Measurements from ENCODE around the gene GTF2A1L. TPM values are rescaled to one million over a fixed set of nuclear protein-coding genes. Genes with fewer than 3 reads are reported as not detected.

The GTF2A1L gene
- total RNA-seq, 1 donor from 2014 or later, result not detected

- Mint-ChIP-seq H3K4me3 (no peak overlapping the region), H3K36me3 (peaks cover 5% of the 10 kb centered on the region), H3K27ac (no peak overlapping the region), H3K27me3 (peaks cover 4% of the 10 kb centered on the region), H3K4me1 (ENCODE audit: unreplicated experiment) (peaks cover 5% of the 10 kb centered on the region), H3K9me3 (no peaks in the 10 kb centered on the region)
- TF ChIP-seq CTCF (conservative IDR thresholded peaks at IDR 0.05), result peak; percentile 91
- DNase-seq (ENCODE audit: extremely low spot score, unreplicated experiment), result no peak
Measured at GRCh38 chr2:48600204-48600813, 17.3 kb upstream of the GTF2A1L start.

GRCh38 chr2:48600917-48601316 is 16.7 kb upstream of the GTF2A1L start:
- Mint-ChIP-seq H3K27me3 (no peaks in the 10 kb centered on the region), H3K4me1 (ENCODE audit: unreplicated experiment) (peaks cover 5% of the 10 kb centered on the region), H3K4me3 (no peak overlapping the region), H3K9me3 (no peaks in the 10 kb centered on the region), H3K36me3 (peaks cover 5% of the 10 kb centered on the region), H3K27ac (no peak overlapping the region)
- TF ChIP-seq CTCF (conservative IDR thresholded peaks at IDR 0.05), result no peak
- no peak for DNase-seq (ENCODE audit: extremely low spot score, unreplicated experiment)

GRCh38 chr2:48601349-48601748 is 16.3 kb upstream of the GTF2A1L start:
- no peaks in the 10 kb centered on the region for H3K27me3 Mint-ChIP-seq
- H3K9me3 Mint-ChIP-seq, result no peaks in the 10 kb centered on the region
- DNase-seq (ENCODE audit: extremely low spot score, unreplicated experiment), result no peak
- no peak overlapping the region for H3K27ac Mint-ChIP-seq
- H3K36me3 Mint-ChIP-seq, result peaks cover 5% of the 10 kb centered on the region
- H3K4me3 Mint-ChIP-seq, result no peak overlapping the region
- peak; percentile 54 for TF ChIP-seq CTCF (conservative IDR thresholded peaks at IDR 0.05)
- peaks cover 5% of the 10 kb centered on the region for H3K4me1 Mint-ChIP-seq (ENCODE audit: unreplicated experiment)

- H3K4me3 Mint-ChIP-seq, result no peak overlapping the region
- H3K4me1 Mint-ChIP-seq (ENCODE audit: unreplicated experiment), result no peaks in the 10 kb centered on the region
- DNase-seq (ENCODE audit: extremely low spot score, unreplicated experiment), result no peak
Measured at GRCh38 chr2:48605482-48606175, 12.0 kb upstream of the GTF2A1L start.

GRCh38 chr2:48607307-48608014 is 10.2 kb upstream of the GTF2A1L start:
- Mint-ChIP-seq H3K27me3 (no peaks in the 10 kb centered on the region), H3K4me3 (no peak overlapping the region), H3K9me3 (no peaks in the 10 kb centered on the region), H3K36me3 (peaks cover 5% of the 10 kb centered on the region), H3K27ac (no peak overlapping the region), H3K4me1 (ENCODE audit: unreplicated experiment) (no peaks in the 10 kb centered on the region)
- no peak for DNase-seq (ENCODE audit: extremely low spot score, unreplicated experiment)
- TF ChIP-seq CTCF (conservative IDR thresholded peaks at IDR 0.05), result no peak

More at GRCh38 chr2:48605482-48606175, 12.0 kb upstream of the GTF2A1L start:
- TF ChIP-seq CTCF (conservative IDR thresholded peaks at IDR 0.05), result no peak
- H3K27ac Mint-ChIP-seq, result no peak overlapping the region
- peaks cover 5% of the 10 kb centered on the region for H3K36me3 Mint-ChIP-seq
- no peaks in the 10 kb centered on the region for H3K27me3 Mint-ChIP-seq
- H3K9me3 Mint-ChIP-seq, result no peaks in the 10 kb centered on the region
